Measurements from ENCODE around the gene CNTN4.
A peak's percentile ranks its signal among the peaks of the same experiment; 100 is the strongest.
"Not testable (repeated sequence)": the region's sequence is repeated elsewhere in the genome, so short reads cannot be mapped to it uniquely, and the experiment has no call there.

The CNTN4 gene

DNA sequence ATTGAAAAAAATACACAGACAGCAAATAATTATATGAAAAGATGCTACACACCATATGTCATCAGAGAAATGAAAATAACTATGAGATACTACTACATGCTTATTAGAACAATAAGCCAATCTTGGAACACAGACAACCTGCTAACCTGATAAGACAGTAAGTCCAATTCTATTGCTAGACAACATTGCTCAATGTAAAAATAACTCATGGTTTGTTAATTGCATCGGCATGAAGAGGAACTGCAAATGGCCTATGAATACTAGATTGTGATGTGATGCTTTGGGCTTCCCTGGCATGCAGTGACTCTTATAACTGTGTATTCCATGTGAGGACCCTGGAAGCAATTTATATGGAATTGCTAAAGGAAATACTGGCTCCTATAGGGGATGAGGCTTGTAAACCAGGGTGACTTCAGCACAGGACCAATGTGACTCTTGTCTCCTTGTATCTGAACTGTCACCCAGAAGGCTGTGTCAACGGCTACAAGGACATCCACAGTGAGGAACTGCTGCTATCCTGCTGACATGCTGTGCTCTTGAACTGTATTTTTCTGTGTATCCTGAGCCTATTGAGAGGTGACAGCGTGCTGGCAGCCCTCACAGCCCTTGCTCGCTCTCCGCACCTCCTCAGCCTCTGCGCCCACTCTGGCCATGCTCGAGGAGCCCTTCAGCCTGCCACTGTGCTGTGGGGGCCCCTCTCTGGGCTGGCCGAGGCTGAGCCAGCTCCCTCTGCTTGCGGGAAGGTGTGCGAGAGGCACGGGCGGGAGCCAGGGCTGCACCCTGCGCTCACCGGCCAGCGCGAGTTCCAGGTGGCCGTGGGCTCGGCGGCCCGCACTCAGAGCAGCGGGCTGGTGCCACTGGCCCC, 385.7 kb downstream of the CNTN4 start:
- H3K4me3 ChIP-seq (ENCODE audit: low read length), result no peak overlapping the region
- DNase-seq (ENCODE audit: low read depth, low spot score), result no peak

GRCh38 chr3:2485027-2485375, 386.3 kb downstream of the CNTN4 start:
- no peak for DNase-seq (ENCODE audit: low read depth, low spot score)
- no peak overlapping the region for H3K4me3 ChIP-seq (ENCODE audit: low read length)

DNA sequence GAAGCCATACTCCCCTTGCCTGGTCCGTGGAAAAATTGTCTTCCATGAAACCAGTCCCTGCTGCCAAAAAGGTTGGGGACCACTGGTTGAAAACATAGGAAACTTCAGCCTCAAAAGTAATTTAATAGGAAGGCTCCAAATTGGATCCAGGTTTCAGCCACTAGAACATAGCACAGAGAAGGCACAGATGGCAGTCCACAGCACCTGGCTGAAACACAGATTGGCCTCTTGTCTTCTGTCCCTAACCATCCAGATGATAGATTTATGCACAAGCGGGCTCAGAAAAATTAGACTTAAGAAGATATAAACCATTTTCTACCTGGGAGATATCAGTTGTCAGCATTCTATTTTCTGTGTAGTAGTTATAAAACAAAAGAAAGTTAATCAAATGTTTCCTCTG, 397.1 kb downstream of the CNTN4 start:
- no peak for DNase-seq (ENCODE audit: low read depth, low spot score)
- H3K4me3 ChIP-seq (ENCODE audit: low read length), result no peak overlapping the region

GRCh38 chr3:2504912-2505311, 406.2 kb downstream of the CNTN4 start:
- no peak overlapping the region for H3K4me3 ChIP-seq (ENCODE audit: low read length)
- DNase-seq (ENCODE audit: low read depth, low spot score), result no peak

DNA sequence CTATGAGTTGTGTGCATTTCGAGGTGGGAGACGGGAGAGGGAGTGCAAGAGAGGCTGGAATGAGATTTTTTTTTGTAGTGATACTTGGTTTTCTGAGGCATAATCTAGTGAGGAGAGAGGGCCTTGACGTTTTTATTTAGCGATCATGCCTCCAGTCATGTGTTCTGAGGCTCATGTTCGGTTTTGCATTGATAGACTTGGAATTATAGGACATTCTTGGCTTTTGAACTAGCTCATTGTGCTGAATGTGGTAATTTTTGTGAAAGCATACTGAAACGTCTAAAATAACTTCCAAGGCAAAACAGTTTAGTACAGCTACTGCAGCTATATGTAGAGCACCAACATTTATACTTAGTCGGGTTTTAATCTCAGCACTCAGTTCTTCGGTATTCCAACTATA, 408.1 kb downstream of the CNTN4 start:
- no peak for DNase-seq (ENCODE audit: low read depth, low spot score)
- H3K4me3 ChIP-seq (ENCODE audit: low read length), result no peak overlapping the region

- no peak for DNase-seq (ENCODE audit: low read depth, low spot score)
- H3K4me3 ChIP-seq (ENCODE audit: low read length), result no peak overlapping the region
Measured at GRCh38 chr3:2510591-2511145, 412.0 kb downstream of the CNTN4 start.

- no peak for DNase-seq (ENCODE audit: low read depth, low spot score)
- no peak overlapping the region for H3K4me3 ChIP-seq (ENCODE audit: low read length)
Measured at GRCh38 chr3:2511356-2511755, 412.7 kb downstream of the CNTN4 start.

- H3K4me3 ChIP-seq (ENCODE audit: low read length), result no peak overlapping the region
- no peak for DNase-seq (ENCODE audit: low read depth, low spot score)
Measured at GRCh38 chr3:2512881-2513280, 414.2 kb downstream of the CNTN4 start.

DNA sequence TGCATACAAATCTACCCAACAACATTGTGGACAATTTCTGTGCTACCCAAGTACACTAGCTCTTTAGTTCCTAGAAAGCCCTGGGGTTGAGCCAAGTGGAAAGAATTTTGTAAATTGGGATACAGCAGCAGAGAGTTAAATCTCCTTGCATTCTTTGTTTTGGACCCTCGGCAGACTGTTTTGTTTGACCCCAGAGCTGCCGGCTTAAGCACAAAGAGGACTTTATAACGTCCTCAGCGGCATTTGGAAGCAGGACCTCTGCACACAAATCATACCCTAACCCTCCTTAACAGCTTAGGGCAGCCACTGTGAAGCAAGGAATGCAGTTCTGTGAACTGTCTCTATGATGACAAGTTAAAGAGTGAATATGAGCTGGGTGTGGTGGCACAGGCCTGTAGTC, 415.3 kb downstream of the CNTN4 start:
- DNase-seq (ENCODE audit: low read depth, low spot score), result no peak
- no peak overlapping the region for H3K4me3 ChIP-seq (ENCODE audit: low read length)

DNA sequence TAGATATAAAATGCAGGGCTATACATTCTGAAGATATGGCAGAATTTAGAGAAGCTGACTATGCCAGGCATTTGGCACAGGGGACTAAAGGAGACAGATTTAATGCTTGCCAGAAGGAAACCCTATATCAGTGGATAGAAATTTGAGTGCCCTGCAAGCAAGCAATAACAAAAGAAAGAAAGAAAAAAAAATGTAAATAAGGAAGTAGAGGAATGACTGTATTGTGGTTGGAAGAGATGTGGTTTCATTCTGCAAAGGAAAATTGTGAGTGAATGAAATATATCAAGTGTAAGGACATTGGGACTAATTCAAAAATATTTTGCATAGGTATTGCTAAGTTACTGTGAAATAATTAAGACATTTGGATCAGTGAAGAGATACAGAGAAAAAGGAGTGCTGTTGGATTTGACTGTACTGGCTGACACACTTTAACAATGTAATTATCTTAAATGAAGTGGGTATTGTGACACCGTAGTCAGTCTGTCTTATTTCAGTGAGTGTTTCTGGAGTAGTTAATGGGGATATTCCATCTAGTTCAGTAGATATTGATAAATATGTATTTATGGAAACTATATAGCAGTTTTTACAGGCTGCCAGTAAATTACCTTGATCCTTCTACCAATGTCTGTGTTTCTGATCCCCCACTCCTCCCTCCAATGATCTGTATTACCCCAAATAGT, 418.2 kb downstream of the CNTN4 start:
- DNase-seq (ENCODE audit: low read depth, low spot score), result no peak
- no peak overlapping the region for H3K4me3 ChIP-seq (ENCODE audit: low read length)

DNA sequence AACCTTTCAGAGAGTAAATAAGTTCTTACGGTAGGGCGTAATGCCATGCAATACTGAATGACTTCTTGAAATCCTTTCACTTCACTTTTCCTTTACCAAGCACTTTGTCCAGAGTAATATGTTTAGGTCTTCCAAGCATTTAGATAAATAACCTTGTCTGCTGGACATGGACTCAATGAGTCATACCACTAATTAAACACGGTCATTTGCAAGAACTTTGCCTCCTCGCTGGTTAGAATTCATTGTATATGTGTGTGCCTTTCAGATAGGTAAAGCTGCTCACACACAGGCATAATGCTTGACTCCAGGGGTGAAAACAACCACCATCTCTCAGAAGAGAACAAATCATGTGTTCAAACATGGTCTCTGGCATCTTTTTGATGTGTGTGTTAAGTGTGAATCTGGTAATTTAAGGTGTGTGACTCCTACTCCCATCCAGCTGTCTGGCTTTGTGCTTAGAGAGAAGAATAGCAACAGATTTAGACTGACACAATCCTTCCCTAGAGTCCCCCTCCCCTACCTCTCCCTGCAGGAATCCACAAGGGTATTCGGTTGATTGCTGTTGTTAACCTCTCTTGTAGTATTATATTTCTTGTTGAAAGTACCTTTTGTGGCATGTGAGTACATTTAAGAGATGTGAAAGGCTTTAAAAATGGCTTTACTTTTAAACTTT, 419.0 kb downstream of the CNTN4 start:
- no peak overlapping the region for H3K4me3 ChIP-seq (ENCODE audit: low read length)
- no peak for DNase-seq (ENCODE audit: low read depth, low spot score)

GRCh38 chr3:2523281-2523836, 424.7 kb downstream of the CNTN4 start:
- H3K4me3 ChIP-seq (ENCODE audit: low read length), result no peak overlapping the region
- DNase-seq (ENCODE audit: low read depth, low spot score), result no peak

DNA sequence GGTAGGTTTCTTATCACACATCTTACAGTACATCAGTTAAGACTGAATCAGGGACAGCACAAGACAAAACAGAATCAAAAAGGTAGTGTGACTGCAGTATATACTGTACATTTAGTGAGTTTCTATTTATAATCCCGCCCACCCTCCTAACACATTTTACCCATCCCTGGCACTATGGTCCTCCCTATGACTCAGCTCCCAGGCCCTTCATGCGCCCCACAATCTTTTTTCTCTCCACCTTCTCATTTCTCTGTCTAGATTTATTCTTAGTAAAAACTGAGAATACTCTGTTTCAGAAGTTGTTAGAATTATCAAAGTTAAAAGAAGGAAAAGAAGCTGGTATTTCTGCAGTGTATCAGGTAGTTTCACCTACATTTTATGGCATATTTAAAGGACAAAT, 427.3 kb downstream of the CNTN4 start:
- DNase-seq (ENCODE audit: low read depth, low spot score), result no peak
- no peak overlapping the region for H3K4me3 ChIP-seq (ENCODE audit: low read length)

GRCh38 chr3:2526926-2527325, 428.3 kb downstream of the CNTN4 start:
- H3K4me3 ChIP-seq (ENCODE audit: low read length), result no peak overlapping the region
- DNase-seq (ENCODE audit: low read depth, low spot score), result no peak

- not testable (repeated sequence) for H3K4me3 ChIP-seq (ENCODE audit: low read length); DNase-seq (ENCODE audit: low read depth, low spot score)
Measured at GRCh38 chr3:2527328-2527727, 428.7 kb downstream of the CNTN4 start.

DNA sequence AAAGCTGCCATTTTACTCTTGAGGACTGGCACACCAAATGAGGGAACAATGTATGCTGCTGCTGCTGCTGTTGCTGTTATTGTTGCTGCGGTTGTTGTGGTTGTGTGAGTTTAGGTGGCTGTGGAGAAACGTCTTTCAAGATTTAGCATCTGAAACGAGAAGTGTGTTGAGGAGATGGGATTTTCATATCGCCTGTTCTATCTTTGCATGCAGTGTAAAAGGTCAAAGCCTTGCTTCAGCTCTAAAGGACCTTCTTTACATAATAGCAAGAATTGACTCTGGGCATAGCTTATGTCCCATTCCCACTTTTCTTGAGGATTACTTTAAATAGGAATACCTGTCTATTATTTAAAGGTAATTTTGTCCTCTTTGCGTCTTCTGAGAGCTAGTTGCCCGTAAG, 436.1 kb downstream of the CNTN4 start:
- H3K4me3 ChIP-seq (ENCODE audit: low read length), result not testable (repeated sequence)
- DNase-seq (ENCODE audit: low read depth, low spot score), result peak; percentile 5

DNA sequence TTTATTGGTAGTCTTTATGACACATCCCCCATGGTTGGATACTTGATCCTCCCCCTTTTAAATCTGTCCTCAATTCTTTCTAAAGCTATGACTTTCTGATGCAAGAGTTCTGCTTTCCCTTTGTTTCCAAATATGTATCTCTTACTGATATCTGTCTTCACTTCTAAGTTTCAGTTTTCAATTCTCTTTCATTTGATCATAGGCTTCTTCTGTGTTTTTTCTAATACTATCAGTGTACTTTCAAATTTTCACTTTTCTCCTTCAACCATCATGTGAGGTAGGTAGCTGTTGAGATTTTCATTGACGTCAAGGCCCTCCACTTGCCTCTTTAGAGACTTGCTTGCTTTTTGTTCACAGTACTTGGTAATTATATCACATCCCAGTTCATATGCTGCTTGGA, 436.5 kb downstream of the CNTN4 start:
- H3K4me3 ChIP-seq (ENCODE audit: low read length), result no peak overlapping the region
- DNase-seq (ENCODE audit: low read depth, low spot score), result no peak

GRCh38 chr3:2536575-2536974, 437.9 kb downstream of the CNTN4 start:
- no peak overlapping the region for H3K4me3 ChIP-seq (ENCODE audit: low read length)
- no peak for DNase-seq (ENCODE audit: low read depth, low spot score)

DNA sequence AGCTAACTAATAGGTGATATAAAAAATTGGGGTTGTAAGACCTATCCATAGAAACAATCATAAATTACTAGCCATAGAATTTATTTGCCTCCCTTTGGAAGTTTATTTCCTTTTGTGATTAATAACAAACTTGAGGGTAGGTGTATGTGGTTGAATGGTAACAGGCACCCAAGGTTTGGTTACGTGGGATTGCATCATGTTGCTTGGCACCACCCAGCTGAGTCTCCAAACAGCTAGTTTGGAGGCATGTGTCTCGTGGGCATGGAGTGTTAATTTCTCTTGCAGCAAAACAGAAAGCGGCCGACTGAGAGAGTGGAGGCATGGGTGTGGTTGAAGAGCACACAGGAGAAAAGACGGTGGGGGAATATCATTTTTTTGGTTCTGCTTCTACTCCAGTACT, 441.4 kb downstream of the CNTN4 start:
- no peak for DNase-seq (ENCODE audit: low read depth, low spot score)
- H3K4me3 ChIP-seq (ENCODE audit: low read length), result no peak overlapping the region

DNA sequence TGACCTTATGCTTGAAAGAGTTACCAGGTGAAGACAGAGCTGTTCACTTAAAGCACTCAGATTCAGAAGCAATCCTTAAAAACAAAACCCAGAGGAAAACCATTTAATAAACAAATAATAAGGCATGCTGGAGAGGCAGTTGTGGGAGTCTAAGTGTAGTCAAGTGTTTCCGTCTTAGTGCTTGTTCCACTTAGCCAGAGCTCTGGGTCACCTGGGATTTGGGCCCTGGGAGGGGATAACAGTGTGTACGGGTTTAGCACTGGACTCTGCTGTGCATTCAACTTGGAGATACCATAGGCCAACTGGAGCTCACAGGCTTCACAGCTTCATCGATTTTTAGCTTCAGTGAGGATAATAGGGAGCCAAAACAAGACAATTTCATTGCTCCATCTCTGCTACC, 444.6 kb downstream of the CNTN4 start:
- H3K4me3 ChIP-seq (ENCODE audit: low read length), result no peak overlapping the region
- DNase-seq (ENCODE audit: low read depth, low spot score), result no peak

Data from Jurkat, Clone E6-1 (cell line).